ENCODE measurements around the gene EP400.
A peak's percentile ranks its signal among the peaks of the same experiment; 100 is the strongest.
"Not testable (repeated sequence)": the region's sequence is repeated elsewhere in the genome, so short reads cannot be mapped to it uniquely, and the experiment has no call there.

Gene EP400

GRCh38 chr12:132075714-132076553 is 126.2 kb downstream of the EP400 start:
- TF ChIP-seq CTCF (IDR thresholded peaks at IDR 0.05; ENCODE audit: low read depth, low read length), result no peak
- DNase-seq (ENCODE audit: low read depth, low spot score), result no peak
- no peak overlapping the region for H3K4me3 ChIP-seq (ENCODE audit: low read depth, low read length)
- in situ Hi-C loops (cut with HindIII; ENCODE audit: low sequenced_read_pairs), result no loop called here

GRCh38 chr12:132076711-132077110 is 127.0 kb downstream of the EP400 start:
- TF ChIP-seq CTCF (IDR thresholded peaks at IDR 0.05; ENCODE audit: low read depth, low read length), result no peak
- DNase-seq (ENCODE audit: low read depth, low spot score), result no peak
- in situ Hi-C loops (cut with HindIII; ENCODE audit: low sequenced_read_pairs), result no loop called here
- H3K4me3 ChIP-seq (ENCODE audit: low read depth, low read length), result no peak overlapping the region

- H3K4me3 ChIP-seq (ENCODE audit: low read depth, low read length), result no peak overlapping the region
- in situ Hi-C loops (cut with HindIII; ENCODE audit: low sequenced_read_pairs), result no loop called here
- no peak for DNase-seq (ENCODE audit: low read depth, low spot score)
- no peak for TF ChIP-seq CTCF (IDR thresholded peaks at IDR 0.05; ENCODE audit: low read depth, low read length)
Observed at GRCh38 chr12:132077322-132078100, 127.8 kb downstream of the EP400 start.

DNA sequence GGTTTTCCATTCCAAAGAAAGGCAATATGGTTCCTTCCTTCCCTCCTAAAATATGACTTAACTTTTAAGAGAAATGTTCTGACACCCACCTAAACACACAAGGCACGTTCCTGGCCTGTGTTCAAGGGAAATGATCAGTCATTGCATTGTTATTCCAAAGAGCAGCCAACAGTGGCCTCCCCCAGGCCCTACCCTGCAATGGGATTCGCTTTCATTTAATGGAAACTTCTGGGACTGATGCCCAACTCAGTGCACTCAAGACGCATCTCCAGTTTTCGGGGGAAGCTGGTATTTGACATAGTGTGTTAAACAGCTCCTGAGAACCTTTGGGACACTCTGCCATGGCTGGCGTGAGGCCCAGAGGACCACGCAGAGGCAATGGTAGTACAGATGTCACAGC is 128.4 kb downstream of the EP400 start:
- TF ChIP-seq CTCF (IDR thresholded peaks at IDR 0.05; ENCODE audit: low read depth, low read length), result no peak
- DNase-seq (ENCODE audit: low read depth, low spot score), result peak; percentile 81
- in situ Hi-C loops (cut with HindIII; ENCODE audit: low sequenced_read_pairs), result no loop called here
- no peak overlapping the region for H3K4me3 ChIP-seq (ENCODE audit: low read depth, low read length)

DNA sequence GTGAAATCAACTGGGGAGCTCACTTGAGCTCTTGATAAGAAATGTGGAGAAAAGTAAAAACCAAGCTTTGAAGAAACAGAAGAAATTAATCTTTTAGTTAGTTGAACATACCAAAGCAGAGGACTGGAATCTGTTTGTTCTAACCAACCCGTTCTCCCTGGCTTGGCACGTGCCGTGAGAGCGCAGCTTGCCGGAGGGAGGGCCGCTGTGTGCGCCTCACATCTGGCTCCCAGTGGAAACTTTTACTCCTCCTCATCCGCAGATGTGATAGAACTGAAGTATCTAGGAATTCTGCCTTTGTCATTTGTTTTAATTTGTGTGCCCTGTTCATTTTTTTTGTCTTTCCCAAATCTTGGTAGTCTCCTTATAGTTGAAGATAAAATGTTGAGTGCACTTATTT is 129.5 kb downstream of the EP400 start:
- no peak overlapping the region for H3K4me3 ChIP-seq (ENCODE audit: low read depth, low read length)
- in situ Hi-C loops (cut with HindIII; ENCODE audit: low sequenced_read_pairs), result no loop called here
- DNase-seq (ENCODE audit: low read depth, low spot score), result no peak
- TF ChIP-seq CTCF (IDR thresholded peaks at IDR 0.05; ENCODE audit: low read depth, low read length), result no peak

DNA sequence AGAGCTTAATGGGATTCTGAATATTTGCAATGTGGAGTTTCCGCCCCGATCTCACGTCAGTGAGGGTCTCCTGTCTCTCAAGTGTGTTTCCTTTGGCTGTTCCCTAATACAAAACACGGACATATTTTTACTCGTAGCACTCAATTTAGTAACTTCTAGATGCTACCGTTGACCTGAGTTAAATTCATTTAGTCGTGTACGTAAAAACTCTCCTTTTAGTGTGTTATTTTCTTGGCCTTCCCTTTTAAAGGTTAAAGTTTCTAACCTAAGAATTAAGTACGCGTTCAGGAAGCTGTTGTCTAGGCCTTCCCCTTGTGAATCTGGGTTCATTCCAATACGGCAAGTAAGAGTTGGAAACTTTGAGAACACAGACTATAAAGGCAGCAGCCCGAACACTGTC is 130.0 kb downstream of the EP400 start:
- no peak for TF ChIP-seq CTCF (IDR thresholded peaks at IDR 0.05; ENCODE audit: low read depth, low read length)
- DNase-seq (ENCODE audit: low read depth, low spot score), result no peak
- no peak overlapping the region for H3K4me3 ChIP-seq (ENCODE audit: low read depth, low read length)
- in situ Hi-C loops (cut with HindIII; ENCODE audit: low sequenced_read_pairs), result no loop called here

GRCh38 chr12:132080515-132080914 is 130.8 kb downstream of the EP400 start:
- in situ Hi-C loops (cut with HindIII; ENCODE audit: low sequenced_read_pairs); H3K4me3 ChIP-seq (ENCODE audit: low read depth, low read length); DNase-seq (ENCODE audit: low read depth, low spot score): not testable (repeated sequence)
